Upper lobe of left lung (tissue), 6 donors: ENCODE measurements around the gene CYB5A. TPM values are rescaled to one million over a fixed set of nuclear protein-coding genes. Genes with fewer than 3 reads are reported as not detected.
A peak's percentile ranks its signal among the peaks of the same experiment; 100 is the strongest.

Experiments
- ATAC-seq, 2 donors: fragments of 200-7000 bp; cut with Tn5 transposase; one replicate each; pipeline ENCODE4 v1.9.1; 2022; ENCODE audit warnings: mild to moderate bottlenecking in 2 of 2, moderate library complexity in 2 of 2; ENCODE audit not compliant: low FRiP score in 2 of 2
- DNase-seq, 2 donors: peaks; one replicate each; pipeline ENCODE4 v3.0.0-alpha.2; 2019 to 2020
- H3K27ac ChIP-seq, 4 donors: fragments of 200-600 bp; sonication (generic); one replicate each; pipeline ENCODE4 v1.5.1; 2016 to 2019
- H3K27me3 ChIP-seq, 4 donors: fragments of 200-600 bp; sonication (generic); one replicate each; pipeline ENCODE4 v1.5.1; 2017 to 2019
- H3K36me3 ChIP-seq, 4 donors: fragments of 200-600 bp; sonication (generic); one replicate each; pipeline ENCODE4 v1.5.1; 2016 to 2019
- H3K4me1 ChIP-seq, 4 donors: fragments of 200-600 bp; sonication (generic); one replicate each; pipeline ENCODE4 v1.5.1; 2018 to 2019
- H3K4me3 ChIP-seq, 4 donors: fragments of 200-600 bp; sonication (generic); one replicate each; pipeline ENCODE4 v1.5.1; 2017 to 2019; ENCODE audit warnings: mild to moderate bottlenecking in 2 of 4, moderate library complexity in 1 of 4
- H3K9me3 ChIP-seq, 4 donors: fragments of 200-600 bp; sonication (generic); one replicate each; pipeline ENCODE4 v1.5.1; 2018 to 2019
- CTCF ChIP-seq, 6 experiments: fragments of 450-650 bp in 4 of 6; fragments of 200-600 bp in 2 of 6; sonication (generic) in 2 of 6; IDR thresholded peaks; one replicate each; pipeline ENCODE4 v1.5.1; 2016 to 2019; ENCODE audit warnings: antibody characterized with exemption in 6 of 6
- EP300 ChIP-seq, 4 donors: sonication (generic); formaldehyde crosslinking; IDR thresholded peaks; one replicate each; pipeline ENCODE4 v1.5.1; 2017; ENCODE audit warnings: antibody characterized with exemption in 4 of 4, control low read depth in 2 of 4
- POLR2A ChIP-seq, 4 donors: fragments of 450-650 bp; IDR thresholded peaks; one replicate each; pipeline ENCODE4 v1.5.1; 2016 to 2017; ENCODE audit warnings: antibody characterized with exemption in 4 of 4, mild to moderate bottlenecking in 2 of 4
- POLR2AphosphoS5 ChIP-seq, 2 donors: sonication (generic); formaldehyde crosslinking; IDR thresholded peaks; one replicate each; pipeline ENCODE4 v1.5.1; 2017; ENCODE audit warnings: antibody characterized with exemption in 2 of 2
- WGBS, 2 donors: methylation state at CpG; one replicate each; pipeline ENCODE4 v1.1.5; 2017 to 2018; 5-methylcytosine and 5-hydroxymethylcytosine counted together
- total RNA-seq, 6 donors: library from RNA; depleted of rRNA in 4 of 6; stranded (reverse); fragments of >200 nt in 4 of 6; gene quantifications; one replicate each; pipeline versions ENCODE4 v1.1.0 to v1.2.1, GENCODE V29; 2016 to 2021
- donor health status: DM: no; HTN: no; CAD: no; lungs with moderate emphysema.
- donor health status: DM: no; HTN: yes; CAD: no; lungs with severe emphysema.

The CYB5A gene
- total RNA-seq, 6 donors from 2014 or later = 291 to 729 (median 637) TPM

- H3K9me3 ChIP-seq = no peaks in the 10 kb centered on the region
- peaks cover 10 to 46% (median 13%) of the 10 kb centered on the region in 4 donors for H3K36me3 ChIP-seq
- 69 to 72% methylated on average over 4 of the region's 4 CpGs for WGBS, 2 donors
- peaks cover 28 to 51% (median 31%) of the 10 kb centered on the region in 4 donors for H3K4me1 ChIP-seq
- no peak overlapping the region for H3K4me3 ChIP-seq
- no peak for TF ChIP-seq POLR2A (IDR thresholded peaks at IDR 0.05)
- no peak for TF ChIP-seq POLR2AphosphoS5 (IDR thresholded peaks at IDR 0.05)
- no peak for TF ChIP-seq EP300 (IDR thresholded peaks at IDR 0.05)
- TF ChIP-seq CTCF (IDR thresholded peaks at IDR 0.05) = no peak
- ATAC-seq (no peak), DNase-seq (no peak)
- H3K27ac ChIP-seq = peak overlapping the region in 2 of 4 donors; percentile 18 to 46
- H3K27me3 ChIP-seq = no peaks in the 10 kb centered on the region
Observed at GRCh38 chr18:74259347-74259746, 32.4 kb downstream of the CYB5A start.

- H3K27me3 ChIP-seq = no peaks in the 10 kb centered on the region
- no peak for DNase-seq
- H3K4me3 ChIP-seq = no peak overlapping the region
- 37 to 43% methylated on average over 7 of the region's 7 CpGs for WGBS, 2 donors
- peak overlapping the region in 3 of 4 donors; percentile 35 to 68 (median 65) for H3K27ac ChIP-seq
- H3K36me3 ChIP-seq = peaks cover 4 to 51% (median 9%) of the 10 kb centered on the region in 4 donors
- no peak for ATAC-seq
- peaks cover 33 to 55% (median 38%) of the 10 kb centered on the region in 4 donors for H3K4me1 ChIP-seq
- TF ChIP-seq EP300 (IDR thresholded peaks at IDR 0.05) (no peak), POLR2A (IDR thresholded peaks at IDR 0.05) (no peak), POLR2AphosphoS5 (IDR thresholded peaks at IDR 0.05) (no peak), CTCF (IDR thresholded peaks at IDR 0.05) (no peak)
- H3K9me3 ChIP-seq = no peaks in the 10 kb centered on the region
Observed at GRCh38 chr18:74257083-74257482, 34.7 kb downstream of the CYB5A start.

GRCh38 chr18:74256190-74256589, 35.6 kb downstream of the CYB5A start:
- Histone ChIP-seq H3K4me3 (no peak overlapping the region), H3K27me3 (no peaks in the 10 kb centered on the region), H3K9me3 (no peaks in the 10 kb centered on the region), H3K36me3 (peaks cover under 1 to 42% (median 6%) of the 10 kb centered on the region in 4 donors), H3K27ac (peak overlapping the region in 3 of 4 donors; percentile 24 to 76 (median 68)), H3K4me1 (peaks cover 42 to 56% (median 46%) of the 10 kb centered on the region in 4 donors)
- DNase-seq (no peak), ATAC-seq (no peak)
- TF ChIP-seq POLR2A (IDR thresholded peaks at IDR 0.05) (no peak), POLR2AphosphoS5 (IDR thresholded peaks at IDR 0.05) (no peak), EP300 (IDR thresholded peaks at IDR 0.05) (no peak), CTCF (IDR thresholded peaks at IDR 0.05) (no peak)
- WGBS, 2 donors = 73 to 80% methylated on average over 5 of the region's 5 CpGs

- Histone ChIP-seq H3K27ac (peak overlapping the region; percentile 27 to 76 (median 52)), H3K36me3 (peaks cover 0 to 38% (median 8%) of the 10 kb centered on the region in 4 donors), H3K4me1 (peaks cover 52 to 66% (median 55%) of the 10 kb centered on the region in 4 donors), H3K9me3 (no peaks in the 10 kb centered on the region), H3K4me3 (no peak overlapping the region), H3K27me3 (no peaks in the 10 kb centered on the region)
- ATAC-seq = no peak
- peak in 1 of 2 donors; percentile 50 for DNase-seq
- 19 to 27% methylated on average over 4 of the region's 4 CpGs for WGBS, 2 donors
- TF ChIP-seq POLR2AphosphoS5 (IDR thresholded peaks at IDR 0.05) = peak; percentile 9 to 73
- no peak for TF ChIP-seq CTCF (IDR thresholded peaks at IDR 0.05)
- TF ChIP-seq EP300 (IDR thresholded peaks at IDR 0.05) = peak in 1 of 4 donors; percentile 42
Observed at GRCh38 chr18:74255131-74255616, 36.6 kb downstream of the CYB5A start.

- Histone ChIP-seq H3K9me3 (no peaks in the 10 kb centered on the region), H3K27ac (peak overlapping the region; percentile 40 to 69 (median 57)), H3K27me3 (no peaks in the 10 kb centered on the region), H3K4me3 (no peak overlapping the region), H3K4me1 (peaks cover 56 to 73% (median 69%) of the 10 kb centered on the region in 4 donors), H3K36me3 (peaks cover 0 to 29% (median 5%) of the 10 kb centered on the region in 4 donors)
- ATAC-seq = no peak
- WGBS, 2 donors = 48 to 62% methylated on average over 4 of the region's 4 CpGs
- no peak for DNase-seq
- TF ChIP-seq CTCF (IDR thresholded peaks at IDR 0.05) = no peak
- TF ChIP-seq EP300 (IDR thresholded peaks at IDR 0.05) = no peak
- TF ChIP-seq POLR2AphosphoS5 (IDR thresholded peaks at IDR 0.05) = no peak
- no peak for TF ChIP-seq POLR2A (IDR thresholded peaks at IDR 0.05)
Observed at GRCh38 chr18:74252039-74252395, 39.7 kb downstream of the CYB5A start.
